Measurements from ENCODE around the gene TNIK. TPM values are rescaled to one million over a fixed set of nuclear protein-coding genes. Genes with fewer than 3 reads are reported as not detected.

Gene TNIK
- total and polyA plus RNA-seq, 2 of the 13 experiments (the other 11 are each of a cell fraction or from before 2014, with no cell fraction given), result 0.15 to 0.22 TPM

GRCh38 chr3:171306631-171307030 lies 153.6 kb downstream of the TNIK start:
- intact Hi-C loops (cut with micrococcal nuclease; ENCODE audit: unreplicated experiment) (no loop called here), in situ Hi-C loops (cut with HindIII; ENCODE audit: extremely low pct_ligation_motif_present, low pct_unique_long_range_greater_than_20kb) (no loop called here)
- BruUV-seq (replicated peaks), result no TSS peak
- no peaks in the 10 kb centered on the region for H4K20me1 ChIP-seq (ENCODE audit: insufficient read depth, low read length)
- FAIRE-seq (no peak), ATAC-seq (no peak), DNase-seq (ENCODE audit: low spot score) (no peak)
- H3K4me1 ChIP-seq (ENCODE audit: insufficient read depth, low read length), result no peaks in the 10 kb centered on the region
- H3K79me2 ChIP-seq (ENCODE audit: insufficient read depth, low read length), result no peaks in the 10 kb centered on the region
- H3K36me3 ChIP-seq (replicated peaks in 1 of 2; ENCODE audit: control insufficient read depth in 1 of 2, insufficient read depth in 2 of 2, low read length in 2 of 2), result no peaks in the 10 kb centered on the region
- no peak overlapping the region for H3K9ac ChIP-seq (ENCODE audit: insufficient read depth, low read depth, low read length)
- no peaks in the 10 kb centered on the region for H3K9me3 ChIP-seq (ENCODE audit: low read length)
- H3K4me3 ChIP-seq (replicated peaks in 1 of 3; ENCODE audit: insufficient read depth in 1 of 3, low read depth in 2 of 3, low read length in 3 of 3), result no peak overlapping the region
- H3K27me3 ChIP-seq (ENCODE audit: control insufficient read depth in 1 of 2, insufficient read depth in 2 of 2, low read length in 2 of 2), result no peaks in the 10 kb centered on the region
- H3K4me2 ChIP-seq (ENCODE audit: low read depth, low read length), result no peak overlapping the region
- CTCF ChIA-PET (ENCODE audit: low intra/inter-chr PET ratio, low total read pairs), result no interaction called here
- no peak overlapping the region for H3K27ac ChIP-seq (ENCODE audit: extremely low read length, insufficient read depth, low read length)
- no peak overlapping the region for H2AFZ ChIP-seq (ENCODE audit: low read length)
- 45% methylated on average over 6 of the region's 6 CpGs for WGBS (ENCODE audit: low lambda C conversion rate)
- POLR2A ChIA-PET, result no interaction called here
- TF ChIP-seq, protein P1, sequence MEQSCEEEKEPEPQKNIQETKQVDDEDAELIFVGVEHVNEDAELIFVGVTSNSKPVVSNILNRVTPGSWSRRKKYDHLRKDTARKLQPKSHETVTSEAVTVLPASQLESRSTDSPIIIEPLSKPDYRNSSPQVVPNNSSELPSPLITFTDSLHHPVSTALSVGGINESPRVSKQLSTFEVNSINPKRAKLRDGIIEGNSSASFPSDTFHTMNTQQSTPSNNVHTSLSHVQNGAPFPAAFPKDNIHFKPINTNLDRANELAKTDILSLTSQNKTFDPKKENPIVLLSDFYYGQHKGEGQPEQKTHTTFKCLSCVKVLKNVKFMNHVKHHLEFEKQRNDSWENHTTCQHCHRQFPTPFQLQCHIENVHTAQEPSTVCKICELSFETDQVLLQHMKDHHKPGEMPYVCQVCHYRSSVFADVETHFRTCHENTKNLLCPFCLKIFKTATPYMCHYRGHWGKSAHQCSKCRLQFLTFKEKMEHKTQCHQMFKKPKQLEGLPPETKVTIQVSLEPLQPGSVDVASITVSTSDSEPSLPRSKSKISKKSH (CRISPR knock-in tag; IDR thresholded peaks at IDR 0.05; ENCODE audit: borderline replicate concordance), result no peak
- TF ChIP-seq EZH2 (conservative IDR thresholded peaks at IDR 0.05; ENCODE audit: low read depth, low read length) (no peak), RCOR2 (CRISPR knock-in tag; IDR thresholded peaks at IDR 0.05) (no peak), ZNF17 (CRISPR knock-in tag; IDR thresholded peaks at IDR 0.05) (no peak), ZNF441 (CRISPR knock-in tag; IDR thresholded peaks at IDR 0.05; ENCODE audit: borderline replicate concordance) (no peak), HNF1B (CRISPR knock-in tag; IDR thresholded peaks at IDR 0.05) (no peak), TFE3 (CRISPR knock-in tag; IDR thresholded peaks at IDR 0.05) (no peak), ZNF850 (CRISPR knock-in tag; conservative IDR thresholded peaks at IDR 0.05) (no peak), SRY (CRISPR knock-in tag; IDR thresholded peaks at IDR 0.05) (no peak), CREBL2 (CRISPR knock-in tag; IDR thresholded peaks at IDR 0.05; ENCODE audit: borderline replicate concordance) (no peak), ZNF768 (CRISPR knock-in tag; IDR thresholded peaks at IDR 0.05) (no peak), CBX2 (IDR thresholded peaks at IDR 0.05; ENCODE audit: low read depth, low read length) (no peak), CBX2 (CRISPR knock-in tag; IDR thresholded peaks at IDR 0.05; ENCODE audit: low read depth) (no peak), E2F1 (CRISPR knock-in tag; IDR thresholded peaks at IDR 0.05) (no peak), JUN (CRISPR knock-in tag; IDR thresholded peaks at IDR 0.05) (no peak)
- TF ChIP-seq, protein P2, sequence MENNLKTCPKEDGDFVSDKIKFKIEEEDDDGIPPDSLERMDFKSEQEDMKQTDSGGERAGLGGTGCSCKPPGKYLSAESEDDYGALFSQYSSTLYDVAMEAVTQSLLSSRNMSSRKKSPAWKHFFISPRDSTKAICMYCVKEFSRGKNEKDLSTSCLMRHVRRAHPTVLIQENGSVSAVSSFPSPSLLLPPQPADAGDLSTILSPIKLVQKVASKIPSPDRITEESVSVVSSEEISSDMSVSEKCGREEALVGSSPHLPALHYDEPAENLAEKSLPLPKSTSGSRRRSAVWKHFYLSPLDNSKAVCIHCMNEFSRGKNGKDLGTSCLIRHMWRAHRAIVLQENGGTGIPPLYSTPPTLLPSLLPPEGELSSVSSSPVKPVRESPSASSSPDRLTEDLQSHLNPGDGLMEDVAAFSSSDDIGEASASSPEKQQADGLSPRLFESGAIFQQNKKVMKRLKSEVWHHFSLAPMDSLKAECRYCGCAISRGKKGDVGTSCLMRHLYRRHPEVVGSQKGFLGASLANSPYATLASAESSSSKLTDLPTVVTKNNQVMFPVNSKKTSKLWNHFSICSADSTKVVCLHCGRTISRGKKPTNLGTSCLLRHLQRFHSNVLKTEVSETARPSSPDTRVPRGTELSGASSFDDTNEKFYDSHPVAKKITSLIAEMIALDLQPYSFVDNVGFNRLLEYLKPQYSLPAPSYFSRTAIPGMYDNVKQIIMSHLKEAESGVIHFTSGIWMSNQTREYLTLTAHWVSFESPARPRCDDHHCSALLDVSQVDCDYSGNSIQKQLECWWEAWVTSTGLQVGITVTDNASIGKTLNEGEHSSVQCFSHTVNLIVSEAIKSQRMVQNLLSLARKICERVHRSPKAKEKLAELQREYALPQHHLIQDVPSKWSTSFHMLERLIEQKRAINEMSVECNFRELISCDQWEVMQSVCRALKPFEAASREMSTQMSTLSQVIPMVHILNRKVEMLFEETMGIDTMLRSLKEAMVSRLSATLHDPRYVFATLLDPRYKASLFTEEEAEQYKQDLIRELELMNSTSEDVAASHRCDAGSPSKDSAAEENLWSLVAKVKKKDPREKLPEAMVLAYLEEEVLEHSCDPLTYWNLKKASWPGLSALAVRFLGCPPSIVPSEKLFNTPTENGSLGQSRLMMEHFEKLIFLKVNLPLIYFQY (CRISPR knock-in tag; IDR thresholded peaks at IDR 0.05; ENCODE audit: borderline replicate concordance), result no peak

Data from HepG2 (cell line).